ENCODE data around the gene MSI2.
A peak's percentile ranks its signal among the peaks of the same experiment; 100 is the strongest.

MSI2 gene

DNA sequence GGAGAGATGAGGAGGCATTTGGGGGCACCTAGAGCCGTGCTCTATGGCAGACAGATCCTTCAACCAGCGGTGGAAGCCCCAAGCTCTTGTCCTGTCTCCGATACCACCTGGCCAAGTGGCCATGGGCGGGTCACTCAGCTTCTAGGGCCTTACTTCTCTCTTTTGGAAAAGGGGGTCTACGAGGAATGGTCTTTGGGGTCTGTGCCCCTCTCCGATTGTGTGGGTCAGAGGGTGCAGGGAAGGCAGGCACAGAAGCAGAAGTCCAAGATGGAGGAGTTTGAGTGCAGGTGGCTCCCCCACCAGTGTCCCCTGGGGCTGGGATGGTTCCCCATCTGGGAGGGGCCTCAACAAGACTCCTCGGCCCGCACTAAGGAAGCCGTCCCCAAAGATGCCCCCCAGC is 372.1 kb downstream of the MSI2 start:
- intact Hi-C loops (cut with DNase I): no loop called here
- DNase-seq: no peak

DNA sequence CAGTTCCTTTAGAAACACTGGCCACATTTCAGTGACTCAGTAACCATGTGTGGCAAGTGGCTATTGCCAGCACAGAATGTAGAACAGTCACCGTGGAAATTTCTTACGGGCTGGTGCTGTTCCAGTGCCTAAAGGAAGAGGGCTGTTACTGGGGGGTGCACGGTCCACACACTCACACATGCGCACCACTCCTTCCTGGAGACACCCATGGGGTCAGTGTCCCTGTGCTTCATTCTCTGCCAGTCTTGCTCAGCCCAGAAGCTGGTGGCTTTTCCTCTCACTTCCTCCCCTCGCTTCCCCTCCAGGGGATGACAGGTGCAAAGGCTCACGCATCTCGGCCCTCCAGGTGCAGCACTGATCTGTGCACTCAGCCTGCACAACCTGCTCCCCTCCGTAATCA is 373.1 kb downstream of the MSI2 start:
- DNase-seq: no peak
- intact Hi-C loops (cut with DNase I): no loop called here

DNA sequence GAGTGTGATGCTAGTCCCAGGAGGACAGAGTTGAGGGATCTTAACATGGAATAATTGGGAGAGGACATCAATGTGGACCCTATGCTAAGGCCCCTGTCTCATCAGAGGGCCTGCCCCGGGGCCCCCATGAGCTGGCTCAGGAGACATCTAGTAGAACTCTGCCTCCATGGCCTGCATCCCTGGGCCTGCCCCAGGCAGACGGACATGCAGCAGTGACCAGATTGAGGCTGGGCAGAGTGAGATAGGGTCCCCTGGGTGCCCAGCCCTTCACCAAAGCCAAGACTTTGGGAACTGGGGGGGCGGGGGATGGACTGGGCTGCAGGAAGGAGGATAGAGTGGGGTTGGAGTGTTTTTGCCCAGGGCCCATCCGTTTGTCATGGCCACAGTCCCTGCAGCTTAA is 373.6 kb downstream of the MSI2 start:
- DNase-seq: peak in 1 of 10 donors; percentile 76
- intact Hi-C loops (cut with DNase I): no loop called here

GRCh38 chr17:57630736-57631135 is 374.4 kb downstream of the MSI2 start:
- DNase-seq: peak in 1 of 10 donors; percentile 51
- intact Hi-C loops (cut with DNase I): no loop called here

- DNase-seq: peak in 2 of 10 donors; percentile 17 to 28
- intact Hi-C loops (cut with DNase I): no loop called here
Measured at GRCh38 chr17:57631871-57632270, 375.5 kb downstream of the MSI2 start.

DNA sequence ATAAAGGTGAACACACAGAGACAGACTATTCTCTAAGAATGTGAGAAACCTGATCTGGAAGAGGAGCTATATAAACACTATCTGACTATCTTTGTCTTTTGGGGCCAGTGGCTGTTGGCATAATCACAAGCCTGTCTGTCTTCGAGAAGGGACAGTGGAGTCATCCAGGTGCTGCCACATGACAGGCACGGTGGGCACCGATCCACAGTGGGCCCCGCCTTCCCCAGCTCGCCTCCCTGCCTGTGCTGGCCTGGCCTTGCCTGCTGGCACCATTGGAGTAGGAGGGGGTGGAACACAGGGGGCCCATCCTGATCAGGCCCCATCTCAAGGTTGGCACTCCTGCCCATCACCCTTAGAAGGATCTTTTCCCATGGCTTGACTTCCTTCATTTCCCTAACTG is 376.0 kb downstream of the MSI2 start:
- intact Hi-C loops (cut with DNase I): no loop called here
- peak in 2 of 10 donors; percentile 19 to 83 for DNase-seq

DNA sequence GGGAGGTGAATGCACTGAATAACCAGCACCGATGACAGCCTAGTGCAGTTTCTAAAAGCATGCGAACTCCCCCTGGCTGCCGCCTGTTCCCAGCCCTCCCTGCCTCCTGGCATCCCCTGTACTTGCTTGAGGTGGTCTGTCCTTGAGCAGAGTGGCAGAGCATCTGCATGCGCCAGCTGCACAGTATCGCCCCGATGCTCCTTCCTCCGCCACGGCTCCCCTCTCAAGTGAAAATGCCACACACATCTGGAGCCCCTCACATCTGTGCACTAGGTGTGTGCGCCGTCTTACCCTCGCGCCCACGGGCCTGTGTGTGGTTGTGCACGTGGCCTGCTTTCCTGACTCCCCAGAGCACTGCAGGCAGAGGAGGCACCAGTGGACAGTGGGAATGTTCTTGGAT is 376.9 kb downstream of the MSI2 start:
- intact Hi-C loops (cut with DNase I): no loop called here
- peak in 2 of 10 donors; percentile 72 to 73 for DNase-seq

DNA sequence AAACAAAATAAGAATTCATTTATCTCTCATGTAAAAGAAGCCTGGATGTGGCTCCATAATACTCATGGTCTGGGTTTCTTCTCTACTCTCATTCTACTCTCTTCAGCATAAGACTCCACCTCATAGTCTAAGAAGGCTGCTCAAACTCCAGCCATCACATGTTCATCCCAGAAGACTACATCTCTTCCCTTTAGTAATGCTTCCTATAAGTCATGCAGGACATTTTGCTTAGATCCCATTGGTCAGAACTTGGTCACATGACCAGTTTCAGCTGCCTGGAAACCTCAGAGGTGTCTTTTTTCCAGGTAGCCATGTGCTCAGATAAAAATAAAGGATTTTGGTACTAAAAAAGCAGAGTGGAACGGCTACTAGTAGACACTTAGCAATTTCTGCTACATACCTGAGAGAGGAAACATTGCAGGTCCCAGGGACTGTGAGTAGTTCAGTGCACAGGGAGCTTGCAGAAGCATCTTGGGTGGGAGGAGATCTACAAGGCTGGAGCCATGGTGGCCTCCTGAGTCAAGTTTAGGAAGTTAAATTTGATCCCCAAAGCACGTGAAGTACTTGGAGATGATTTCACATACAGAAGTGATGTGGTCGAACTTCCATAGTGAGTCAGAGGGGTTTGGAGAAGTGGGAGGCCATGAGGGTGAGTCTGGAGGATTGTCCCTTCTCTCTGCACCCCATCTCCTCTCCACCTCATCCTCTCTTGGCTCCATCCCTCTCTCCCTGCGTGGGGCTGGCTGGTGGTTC is 378.6 kb downstream of the MSI2 start:
- intact Hi-C loops (cut with DNase I): no loop called here
- peak in 1 of 10 donors; percentile 33 for DNase-seq

GRCh38 chr17:57636274-57636673 is 380.0 kb downstream of the MSI2 start:
- peak in 1 of 10 donors; percentile 61 for DNase-seq
- intact Hi-C loops (cut with DNase I): no loop called here

DNA sequence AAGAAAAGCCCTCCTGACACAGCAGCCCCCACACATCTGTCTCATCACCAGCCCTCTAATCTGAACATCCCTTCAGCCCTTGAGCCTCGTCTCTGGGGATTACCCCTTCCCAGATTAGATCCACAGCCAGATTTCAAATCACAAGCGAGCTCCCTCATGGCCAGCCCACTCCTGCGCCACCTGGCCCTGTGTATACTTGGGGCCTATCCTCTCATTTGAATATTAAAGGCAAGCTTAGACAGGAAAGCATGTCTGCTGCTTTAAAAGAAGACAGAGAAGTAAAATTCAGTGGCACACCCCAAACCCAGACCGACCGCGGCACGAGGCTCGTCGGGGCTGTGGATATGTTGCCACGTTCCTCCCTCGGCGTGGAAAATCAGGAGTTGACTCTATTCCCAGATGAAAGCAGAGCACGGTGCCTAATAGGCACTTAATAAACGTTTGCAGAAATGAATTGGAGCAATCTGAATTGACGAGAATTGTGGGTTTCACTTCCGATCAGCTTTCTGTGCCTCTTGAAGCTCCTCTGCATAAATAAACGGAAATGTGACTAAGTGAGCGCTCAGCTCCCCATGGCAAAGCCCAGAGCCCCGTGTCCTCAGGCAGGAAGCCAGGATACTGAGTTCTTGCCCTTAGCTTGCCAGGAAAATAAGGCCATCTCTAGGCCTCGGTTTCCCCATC is 380.8 kb downstream of the MSI2 start:
- DNase-seq: peak in 1 of 10 donors; percentile 54
- intact Hi-C loops (cut with DNase I): no loop called here

DNA sequence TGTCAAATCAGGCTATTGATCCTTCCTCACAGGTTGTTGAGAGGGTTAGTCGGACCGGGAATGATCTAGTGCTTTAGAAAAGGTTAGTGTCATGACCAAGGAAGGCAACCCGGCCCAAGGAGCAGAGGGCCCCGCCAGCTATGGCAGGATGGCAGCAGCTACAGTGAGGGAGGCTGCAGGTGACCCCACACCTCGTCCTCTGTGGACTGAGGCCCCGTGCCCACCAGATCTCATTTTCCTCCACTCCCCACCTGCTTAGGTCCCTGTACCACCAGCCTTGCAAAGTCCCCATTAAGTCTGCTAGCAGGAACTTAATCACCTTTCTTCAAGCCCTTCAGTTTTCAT is 381.3 kb downstream of the MSI2 start:
- peak in 1 of 10 donors; percentile 47 for DNase-seq
- intact Hi-C loops (cut with DNase I): no loop called here

DNA sequence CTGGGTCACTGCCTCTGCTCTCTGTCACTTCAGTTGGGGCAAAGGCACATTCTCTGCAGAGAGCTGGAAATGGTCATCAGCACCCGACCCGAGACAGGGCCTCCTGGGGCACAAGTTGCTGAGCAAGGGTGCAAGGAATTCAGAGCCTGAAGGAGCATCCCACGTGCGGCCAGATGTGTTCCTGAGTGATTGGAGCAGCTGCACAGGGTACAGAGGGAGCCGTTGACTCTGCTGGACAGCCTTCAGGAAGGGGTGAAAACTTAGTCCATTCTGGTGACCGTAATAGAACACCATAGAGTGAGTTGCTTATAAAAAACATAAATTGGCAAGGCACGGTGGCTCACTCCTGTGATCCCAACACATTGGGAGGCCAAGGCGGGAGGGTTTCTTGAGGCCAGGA is 382.0 kb downstream of the MSI2 start:
- intact Hi-C loops (cut with DNase I): no loop called here

DNA sequence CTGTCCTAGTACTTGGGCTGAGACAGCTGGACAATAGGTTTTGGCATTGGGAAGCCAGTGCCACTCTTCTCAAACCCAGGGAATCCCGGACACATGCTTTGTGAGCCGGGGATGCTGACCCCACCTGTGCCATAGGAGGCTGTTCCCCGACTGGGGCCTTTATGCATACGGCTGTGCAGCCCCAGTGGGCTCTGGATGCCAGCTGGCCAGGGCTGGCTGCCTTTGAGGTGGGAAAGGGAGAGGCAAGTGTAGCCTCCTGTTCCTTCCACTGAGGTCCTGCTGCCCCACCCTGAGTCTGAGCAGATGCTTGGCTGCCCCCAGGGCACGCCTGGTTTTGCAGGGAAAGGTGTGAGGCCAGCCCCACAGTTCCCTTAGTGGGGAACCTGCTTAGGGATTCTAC is 383.1 kb downstream of the MSI2 start:
- peak in 1 of 10 donors; percentile 69 for DNase-seq

More for the DNA sequence above, 382.0 kb downstream of the MSI2 start:
- DNase-seq: peak in 1 of 10 donors; percentile 49

DNA sequence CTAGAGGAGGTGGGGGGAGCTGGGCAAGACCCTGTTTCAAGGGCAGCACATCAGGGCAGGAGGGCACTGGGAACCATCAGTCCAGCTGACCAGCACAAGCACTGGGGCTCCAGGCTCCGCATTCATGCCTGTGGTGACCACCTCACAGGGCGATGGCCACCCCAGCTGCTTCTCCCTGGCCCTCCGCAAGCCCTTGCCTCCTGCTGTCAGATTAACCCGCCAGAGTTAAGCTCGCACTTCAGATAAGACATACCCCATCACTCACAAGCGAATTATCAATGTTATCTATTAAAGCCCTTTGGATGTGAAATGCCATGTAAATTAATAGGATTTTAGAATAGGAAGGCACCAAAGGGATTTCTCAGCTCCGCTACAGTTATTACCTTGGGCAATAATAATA is 383.8 kb downstream of the MSI2 start:
- intact Hi-C loops (cut with DNase I): no loop called here

More for the DNA sequence above, 383.1 kb downstream of the MSI2 start:
- intact Hi-C loops (cut with DNase I): no loop called here

GRCh38 chr17:57641761-57642160 is 385.4 kb downstream of the MSI2 start:
- intact Hi-C loops (cut with DNase I): no loop called here
- DNase-seq: peak in 1 of 10 donors; percentile 34

More for the DNA sequence above, 383.8 kb downstream of the MSI2 start:
- DNase-seq: peak in 1 of 10 donors; percentile 48

DNA sequence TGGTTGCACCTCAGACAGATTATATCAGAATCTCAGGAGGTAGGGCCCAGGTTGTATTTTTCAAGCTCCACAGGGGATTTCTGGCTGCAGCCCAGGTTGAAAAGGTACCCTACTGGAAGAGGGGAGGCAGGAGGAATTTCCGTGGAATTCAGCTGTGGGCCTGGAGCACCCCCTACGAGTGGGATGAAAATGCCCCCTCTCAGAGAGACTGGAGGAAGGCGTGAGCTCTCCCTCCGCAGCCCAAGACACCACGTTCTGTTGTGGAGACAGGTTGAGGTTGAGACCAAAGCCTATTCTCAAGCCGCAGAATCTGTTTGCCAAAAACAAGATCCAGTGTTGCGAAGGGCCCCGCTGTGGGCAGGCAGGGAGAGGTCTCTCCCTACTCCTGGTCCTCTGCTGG is 386.7 kb downstream of the MSI2 start:
- no peak for DNase-seq
- intact Hi-C loops (cut with DNase I): no loop called here

DNA sequence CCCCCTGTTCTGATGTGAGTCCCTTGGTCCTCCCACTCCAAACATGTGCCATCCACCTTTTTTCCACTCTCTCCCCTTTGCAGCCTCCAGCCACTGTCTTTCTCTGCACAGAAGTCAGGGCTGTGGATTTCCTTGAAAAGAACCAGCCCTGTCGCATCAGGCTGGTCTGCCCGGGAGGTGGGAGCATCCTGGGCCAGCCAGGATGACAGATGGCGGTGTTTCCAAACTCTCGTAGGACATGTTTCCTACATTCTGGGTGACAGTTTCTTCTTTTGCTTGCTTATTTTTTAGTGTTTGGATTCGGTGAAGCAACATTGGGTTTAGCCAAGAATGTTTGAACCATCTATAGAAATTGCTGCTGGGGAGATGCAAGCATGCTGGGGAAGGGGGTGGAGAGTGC is 388.0 kb downstream of the MSI2 start:
- intact Hi-C loops (cut with DNase I): no loop called here
- no peak for DNase-seq

DNA sequence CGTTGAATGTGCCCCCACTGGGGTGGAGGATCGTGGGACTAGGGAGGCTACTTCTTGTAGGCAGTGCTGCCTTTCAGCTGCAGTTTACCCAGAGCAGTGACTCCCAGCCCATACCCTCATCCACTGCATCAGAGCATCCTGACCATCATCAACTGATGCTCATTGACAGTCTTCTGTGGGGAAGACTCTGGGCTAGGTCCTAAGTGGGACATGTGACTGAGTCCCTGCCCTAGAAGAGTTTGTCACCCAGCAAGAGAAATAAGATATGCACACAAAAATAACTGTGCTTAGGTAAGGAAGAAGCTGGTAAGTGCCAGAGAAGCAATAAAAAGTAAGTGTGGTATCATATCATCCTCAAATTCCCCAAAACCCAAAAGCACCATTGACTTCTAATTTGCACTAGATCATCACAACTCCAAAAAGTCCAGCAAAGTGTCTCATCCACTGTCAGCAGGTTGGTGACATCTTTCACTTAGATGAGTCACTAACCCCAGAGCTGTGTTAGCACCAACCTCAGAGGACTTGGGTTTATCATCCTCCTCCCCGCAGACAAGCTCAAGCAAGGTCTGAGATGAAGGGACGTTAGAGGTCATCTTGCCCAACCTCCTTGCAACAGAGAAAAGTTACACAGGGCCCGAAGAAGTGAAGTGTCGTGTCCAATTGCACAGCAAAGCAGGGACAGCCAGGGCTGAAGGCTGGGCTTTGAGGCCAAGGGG is 389.8 kb downstream of the MSI2 start:
- DNase-seq: no peak
- intact Hi-C loops (cut with DNase I): no loop called here

DNA sequence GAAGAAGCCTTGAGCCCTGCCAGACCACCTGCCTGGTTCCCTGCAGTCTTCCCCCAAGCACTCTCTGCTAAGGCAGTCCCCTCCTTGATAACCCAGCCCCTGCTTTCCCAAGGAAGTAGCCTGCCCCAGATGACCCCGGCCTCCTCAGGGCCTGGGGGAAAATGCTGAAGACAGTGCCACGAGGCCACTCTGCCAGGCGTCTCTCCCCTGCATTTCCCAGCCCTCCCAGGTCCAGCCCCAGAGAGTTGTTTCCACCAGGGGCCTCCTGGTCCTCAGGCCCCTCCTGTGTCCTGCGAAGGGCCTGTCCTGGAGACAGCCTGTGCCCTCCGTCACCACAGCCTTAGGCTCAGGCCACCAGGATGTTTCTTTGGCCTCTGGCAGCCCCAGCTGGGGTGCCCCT is 392.4 kb downstream of the MSI2 start:
- intact Hi-C loops (cut with DNase I): no loop called here
- no peak for DNase-seq

DNA sequence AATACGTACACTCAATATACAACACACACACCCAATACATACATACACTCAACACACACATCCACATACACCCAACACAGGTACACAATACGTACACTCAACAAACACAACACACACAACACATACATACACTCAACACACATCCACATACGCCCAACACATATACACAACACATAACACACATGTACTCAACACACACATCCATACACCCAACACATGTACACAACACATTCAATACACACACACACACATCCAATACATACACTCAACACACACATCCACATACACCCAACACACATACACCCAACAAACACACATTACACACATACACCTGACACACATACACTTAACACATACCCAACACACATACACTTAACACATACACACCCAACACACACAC is 392.9 kb downstream of the MSI2 start:
- DNase-seq: no peak
- intact Hi-C loops (cut with DNase I): no loop called here

GRCh38 chr17:57649731-57650484 is 393.6 kb downstream of the MSI2 start:
- no peak for DNase-seq
- intact Hi-C loops (cut with DNase I): no loop called here
